Naive B cell (primary cell): Measurements from ENCODE around the gene KDM3B. TPM values are rescaled to one million over a fixed set of nuclear protein-coding genes. Genes with fewer than 3 reads are reported as not detected.
A peak's percentile ranks its signal among the peaks of the same experiment; 100 is the strongest.

Source experiments
- ATAC-seq, 2 donors: fragments of 150-1000 bp; cut with Tn5 transposase; 2 replicates each; pipeline ENCODE4 v1.10.0; 2021; ENCODE audit warnings: low read depth in 2 of 2, mild to moderate bottlenecking in 2 of 2, moderate library complexity in 2 of 2
- DNase-seq: peaks from one replicate; pipeline ENCODE4 v3.0.0; 2022
- H3K27ac Mint-ChIP-seq, 6 donors: one replicate each; pipeline ENCODE4 v1.8.0; 2020 to 2022; ENCODE audit warnings: mild to moderate bottlenecking in 6 of 6, mixed read lengths in 6 of 6, moderate library complexity in 5 of 6, inconsistent platforms in 2 of 6
- H3K27me3 Mint-ChIP-seq, 3 donors: one replicate each; pipeline ENCODE4 v1.8.0; 2021 to 2022; ENCODE audit warnings: mixed read lengths in 3 of 3, mild to moderate bottlenecking in 1 of 3
- H3K36me3 Mint-ChIP-seq, 2 donors: one replicate each; pipeline ENCODE4 v1.8.0; 2020 to 2022; ENCODE audit warnings: mixed read lengths in 2 of 2, inconsistent platforms in 1 of 2, mild to moderate bottlenecking in 1 of 2
- H3K4me1 Mint-ChIP-seq, 3 donors: one replicate each; pipeline ENCODE4 v1.8.0; 2020 to 2022; ENCODE audit warnings: mixed read lengths in 3 of 3, inconsistent platforms in 1 of 3, mild to moderate bottlenecking in 1 of 3, moderate library complexity in 1 of 3
- H3K4me3 Mint-ChIP-seq, 8 donors: one replicate each; pipeline ENCODE4 v1.8.0; 2020 to 2022; ENCODE audit warnings: mild to moderate bottlenecking in 8 of 8, mixed read lengths in 8 of 8, moderate library complexity in 8 of 8, inconsistent platforms in 2 of 8
- H3K9me3 Mint-ChIP-seq, 7 donors: one replicate each; pipeline ENCODE4 v1.8.0; 2020 to 2022; ENCODE audit warnings: mixed read lengths in 7 of 7, mild to moderate bottlenecking in 5 of 7, inconsistent platforms in 2 of 7, moderate library complexity in 1 of 7
- polyA plus RNA-seq, 6 donors: library from polyadenylated mRNA; unstranded; fragments of 300-500 nt; fragmentation: Illumina TruSeq; gene quantifications; one replicate each; pipeline ENCODE4 v1.2.3, GENCODE V29; 2021; ENCODE audit warnings: low read depth in 6 of 6

Gene KDM3B
- polyA plus RNA-seq, 6 donors from 2014 or later = 3.9 to 29.2 (median 18.3) TPM

- H3K4me1 Mint-ChIP-seq = peaks cover 41 to 60% (median 49%) of the 10 kb centered on the region in 3 donors
- H3K36me3 Mint-ChIP-seq = peaks cover 5% of the 10 kb centered on the region in 2 donors
- peak overlapping the region; percentile 91 to 97 (median 94) for H3K27ac Mint-ChIP-seq
- no peak for ATAC-seq
- no peaks in the 10 kb centered on the region for H3K27me3 Mint-ChIP-seq
- DNase-seq = no peak
- H3K9me3 Mint-ChIP-seq = peaks cover 0 to 7% (median 4%) of the 10 kb centered on the region in 7 donors
- peak overlapping the region; percentile 92 to 99 (median 94) for H3K4me3 Mint-ChIP-seq
Measured at GRCh38 chr5:138353560-138354080, 1.1 kb downstream of the KDM3B start.

DNA sequence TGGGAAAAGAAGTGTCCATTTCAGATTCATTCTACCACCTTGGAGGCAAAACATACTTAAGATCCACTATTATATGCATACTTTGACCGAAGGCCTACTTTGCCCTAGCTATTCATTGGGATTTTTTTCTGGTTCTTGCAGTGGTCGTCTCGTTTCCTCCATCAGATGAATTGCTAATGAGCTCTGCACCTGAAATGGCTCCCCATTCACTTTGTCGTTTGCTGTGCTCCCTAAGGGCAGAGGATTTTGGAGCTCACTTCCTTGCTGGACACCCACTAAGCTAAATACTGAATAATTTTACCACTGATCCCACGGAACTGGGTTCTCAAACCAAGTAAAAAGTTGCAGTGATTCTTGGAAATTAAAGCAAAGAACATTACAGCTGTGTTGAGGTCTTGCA lies 1.9 kb downstream of the KDM3B start:
- Mint-ChIP-seq H3K27ac (peak overlapping the region in 5 of 6 donors; percentile 91 to 97 (median 96)), H3K4me1 (peaks cover 41 to 63% (median 47%) of the 10 kb centered on the region in 3 donors), H3K9me3 (peaks cover 0 to 7% (median 4%) of the 10 kb centered on the region in 7 donors), H3K36me3 (peaks cover 5% of the 10 kb centered on the region in 2 donors), H3K27me3 (no peaks in the 10 kb centered on the region), H3K4me3 (peak overlapping the region; percentile 92 to 99 (median 94))
- no peak for DNase-seq
- ATAC-seq = no peak

DNA sequence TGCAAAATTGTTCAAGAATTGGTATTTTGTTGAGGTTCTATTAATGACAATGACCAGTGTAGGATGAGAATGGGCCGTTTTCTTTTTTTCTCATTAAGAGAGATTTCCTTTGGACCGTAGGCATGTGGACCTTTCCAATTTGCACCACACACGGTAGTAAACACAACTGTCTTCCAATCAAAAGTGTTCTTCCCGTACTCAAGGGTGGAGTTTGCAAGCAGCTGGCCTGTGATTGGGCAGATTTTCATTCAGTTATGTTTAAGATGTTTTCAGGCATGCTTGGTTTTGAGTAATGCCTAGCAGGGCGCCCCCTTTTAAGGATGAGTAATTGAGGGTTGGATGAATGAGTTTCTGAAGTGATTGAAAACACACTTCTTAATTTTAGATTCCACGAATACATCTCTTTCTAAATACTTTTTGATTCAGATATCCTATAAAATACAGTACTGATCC lies 2.5 kb downstream of the KDM3B start:
- peaks cover 39 to 66% (median 47%) of the 10 kb centered on the region in 3 donors for H3K4me1 Mint-ChIP-seq
- no peak for ATAC-seq
- peaks cover 5% of the 10 kb centered on the region in 2 donors for H3K36me3 Mint-ChIP-seq
- H3K9me3 Mint-ChIP-seq = peaks cover 0 to 7% (median 4%) of the 10 kb centered on the region in 7 donors
- H3K27me3 Mint-ChIP-seq = no peaks in the 10 kb centered on the region
- peak overlapping the region; percentile 34 to 97 (median 64) for H3K27ac Mint-ChIP-seq
- no peak for DNase-seq
- peak overlapping the region; percentile 92 to 99 (median 94) for H3K4me3 Mint-ChIP-seq

DNA sequence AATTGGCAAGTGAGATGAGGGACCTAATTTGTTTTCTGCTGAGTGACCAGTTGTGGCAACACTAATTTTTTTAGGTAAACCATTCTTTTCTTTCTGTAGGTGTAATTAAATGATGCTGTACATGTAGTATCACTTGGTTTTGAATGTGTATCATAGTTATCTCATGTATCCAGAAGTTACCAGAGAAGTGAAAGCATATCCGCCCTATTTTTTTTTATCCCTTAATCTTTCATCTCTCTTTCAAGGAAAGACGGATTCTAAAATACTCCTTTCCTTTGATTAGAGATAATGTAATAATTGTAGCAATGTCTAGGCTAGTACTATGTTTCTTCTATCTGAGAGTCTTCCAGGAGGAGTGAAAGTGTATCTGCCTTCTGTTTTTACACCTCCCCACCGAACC lies 7.1 kb downstream of the KDM3B start:
- Mint-ChIP-seq H3K27ac (no peak overlapping the region), H3K27me3 (no peaks in the 10 kb centered on the region), H3K4me1 (peaks cover 28 to 70% (median 44%) of the 10 kb centered on the region in 3 donors), H3K4me3 (peak overlapping the region in 1 of 8 donors; percentile 25), H3K36me3 (peaks cover 0 to 5% of the 10 kb centered on the region in 2 donors), H3K9me3 (no peaks in the 10 kb centered on the region)
- DNase-seq = no peak
- no peak for ATAC-seq

DNA sequence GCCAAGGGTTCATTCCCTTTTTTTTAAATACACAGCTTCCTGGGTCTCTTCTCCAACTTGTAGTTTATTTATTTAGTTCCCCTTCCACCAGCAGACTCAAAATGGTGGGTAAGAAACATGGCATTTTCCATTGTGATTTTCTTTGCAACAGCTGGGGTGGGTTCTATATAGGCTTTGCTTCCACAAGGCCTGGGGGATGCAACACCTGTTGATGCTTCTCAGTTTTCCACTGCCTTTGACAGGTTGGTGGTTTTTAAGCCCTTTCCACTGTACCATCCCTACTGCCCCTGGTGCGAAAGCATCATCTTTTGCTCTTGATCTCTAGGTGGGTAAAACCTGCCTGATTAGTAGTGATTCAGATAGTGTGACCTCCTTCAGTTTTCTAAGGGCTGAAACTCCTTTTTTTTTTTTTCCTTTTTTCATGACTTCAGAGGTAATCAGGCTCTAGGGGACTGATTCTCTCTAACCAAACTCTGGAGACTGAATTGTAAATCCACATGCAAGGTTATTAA lies 8.5 kb downstream of the KDM3B start:
- H3K27ac Mint-ChIP-seq = peak overlapping the region in 5 of 6 donors; percentile 35 to 76 (median 57)
- no peaks in the 10 kb centered on the region for H3K9me3 Mint-ChIP-seq
- no peak for ATAC-seq
- no peak for DNase-seq
- no peaks in the 10 kb centered on the region for H3K36me3 Mint-ChIP-seq
- H3K4me1 Mint-ChIP-seq = peaks cover 17 to 60% (median 31%) of the 10 kb centered on the region in 3 donors
- H3K4me3 Mint-ChIP-seq = peak overlapping the region in 5 of 8 donors; percentile 10 to 59 (median 20)
- H3K27me3 Mint-ChIP-seq = no peaks in the 10 kb centered on the region

DNA sequence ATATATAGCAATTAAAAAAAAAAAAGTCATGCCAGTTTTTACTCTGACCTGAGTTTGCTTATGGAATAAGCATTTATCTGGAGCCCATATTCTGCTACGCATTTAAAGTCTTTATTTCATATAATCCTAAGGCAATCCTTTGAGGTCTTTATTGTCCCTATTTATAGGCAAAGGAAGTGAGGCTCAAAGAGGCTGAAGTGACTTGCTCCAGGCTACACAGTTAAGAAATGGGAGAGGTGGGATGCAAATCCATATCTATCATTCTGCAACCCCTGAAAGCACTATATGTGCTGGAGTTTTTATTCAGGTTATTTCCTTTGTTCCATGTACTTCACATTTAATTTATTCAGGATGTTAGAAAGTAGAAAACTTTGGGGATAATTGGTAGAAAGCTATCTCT lies 12.1 kb downstream of the KDM3B start:
- ATAC-seq (no peak), DNase-seq (no peak)
- H3K27ac Mint-ChIP-seq = no peak overlapping the region
- H3K4me3 Mint-ChIP-seq = no peak overlapping the region
- no peaks in the 10 kb centered on the region for H3K27me3 Mint-ChIP-seq
- H3K36me3 Mint-ChIP-seq = no peaks in the 10 kb centered on the region
- H3K4me1 Mint-ChIP-seq = peaks cover 42 to 67% (median 51%) of the 10 kb centered on the region in 3 donors
- no peaks in the 10 kb centered on the region for H3K9me3 Mint-ChIP-seq

DNA sequence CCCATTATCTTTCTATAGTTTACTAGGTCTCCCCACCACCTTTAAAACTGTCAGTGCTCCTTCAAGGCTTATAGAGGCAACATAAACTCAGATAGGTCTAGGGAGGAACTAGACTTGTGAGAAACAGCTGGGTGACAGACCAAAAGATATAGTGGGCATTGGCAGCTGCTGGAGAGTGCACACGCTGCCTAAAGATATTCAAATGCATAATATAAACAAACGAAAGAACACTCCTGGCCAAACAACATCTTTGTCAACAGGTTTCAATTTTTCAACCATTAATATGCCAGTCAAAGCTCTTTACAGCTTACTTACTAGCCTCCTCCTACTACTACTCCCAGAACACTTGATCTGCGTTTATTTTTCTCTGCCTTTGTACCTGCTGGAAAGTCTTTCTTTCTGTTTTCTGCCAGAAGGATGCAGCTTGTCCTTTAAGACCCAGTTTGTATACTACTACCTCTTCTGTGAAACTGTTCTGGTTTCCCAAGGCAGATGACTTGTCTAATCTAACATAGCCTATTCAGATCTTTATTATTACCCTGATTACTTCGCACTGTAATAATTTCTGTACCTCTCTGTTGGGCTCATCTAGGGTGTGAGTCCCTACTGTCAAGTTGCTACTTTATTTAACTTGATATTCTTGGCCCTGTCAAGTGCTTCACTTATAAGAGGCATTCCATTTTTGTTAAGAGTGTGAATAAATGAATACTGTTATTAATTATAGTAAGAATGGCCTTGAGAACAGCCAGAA lies 14.3 kb downstream of the KDM3B start:
- DNase-seq = no peak
- no peaks in the 10 kb centered on the region for H3K36me3 Mint-ChIP-seq
- H3K27ac Mint-ChIP-seq = peak overlapping the region in 2 of 6 donors; percentile 54 to 72
- H3K4me3 Mint-ChIP-seq = peak overlapping the region in 1 of 8 donors; percentile 25
- H3K4me1 Mint-ChIP-seq = peaks cover 34 to 54% (median 42%) of the 10 kb centered on the region in 3 donors
- no peaks in the 10 kb centered on the region for H3K27me3 Mint-ChIP-seq
- H3K9me3 Mint-ChIP-seq = no peaks in the 10 kb centered on the region
- no peak for ATAC-seq

DNA sequence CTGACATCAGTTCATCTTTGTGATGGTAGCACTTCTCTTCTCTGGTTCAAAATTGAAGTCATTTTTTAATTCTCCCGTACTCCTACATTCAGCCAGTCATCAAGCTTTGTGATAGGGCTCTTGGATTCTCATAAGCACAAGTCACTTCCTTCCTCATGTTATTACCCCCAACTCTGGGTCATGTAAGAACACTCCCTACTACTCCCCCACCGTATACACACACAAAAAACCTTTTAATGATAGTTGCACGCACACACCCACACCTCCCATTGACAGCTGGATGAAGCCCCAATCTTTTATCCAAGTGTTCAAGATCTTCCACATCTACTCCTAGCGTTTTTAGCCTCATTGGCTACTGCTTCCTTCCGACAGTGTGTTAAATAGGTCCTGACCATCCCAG lies 16.8 kb downstream of the KDM3B start:
- H3K4me3 Mint-ChIP-seq = peak overlapping the region in 6 of 8 donors; percentile 35 to 82 (median 58)
- no peak for DNase-seq
- peak overlapping the region; percentile 6 to 88 (median 65) for H3K27ac Mint-ChIP-seq
- no peaks in the 10 kb centered on the region for H3K27me3 Mint-ChIP-seq
- peaks cover 31 to 47% (median 42%) of the 10 kb centered on the region in 3 donors for H3K4me1 Mint-ChIP-seq
- ATAC-seq = peak in 1 of 2 donors; percentile 33
- no peaks in the 10 kb centered on the region for H3K36me3 Mint-ChIP-seq
- H3K9me3 Mint-ChIP-seq = no peaks in the 10 kb centered on the region

- H3K27me3 Mint-ChIP-seq = no peaks in the 10 kb centered on the region
- DNase-seq = no peak
- peak overlapping the region; percentile 6 to 88 (median 52) for H3K27ac Mint-ChIP-seq
- no peaks in the 10 kb centered on the region for H3K36me3 Mint-ChIP-seq
- ATAC-seq = peak; percentile 67 to 74
- no peaks in the 10 kb centered on the region for H3K9me3 Mint-ChIP-seq
- H3K4me3 Mint-ChIP-seq = peak overlapping the region in 5 of 8 donors; percentile 35 to 82 (median 61)
- peaks cover 31 to 46% (median 39%) of the 10 kb centered on the region in 3 donors for H3K4me1 Mint-ChIP-seq
Measured at GRCh38 chr5:138369706-138370105, 17.2 kb downstream of the KDM3B start.

- DNase-seq (no peak), ATAC-seq (no peak)
- Mint-ChIP-seq H3K27ac (no peak overlapping the region), H3K4me3 (no peak overlapping the region), H3K36me3 (no peaks in the 10 kb centered on the region), H3K27me3 (no peaks in the 10 kb centered on the region), H3K9me3 (no peaks in the 10 kb centered on the region), H3K4me1 (peaks cover 31 to 43% (median 39%) of the 10 kb centered on the region in 3 donors)
Measured at GRCh38 chr5:138370537-138370936, 18.1 kb downstream of the KDM3B start.

- no peak for DNase-seq
- no peak overlapping the region for H3K27ac Mint-ChIP-seq
Measured at GRCh38 chr5:138371454-138371853, 19.0 kb downstream of the KDM3B start.

GRCh38 chr5:138372225-138372624 lies 19.7 kb downstream of the KDM3B start:
- no peak for DNase-seq
- ATAC-seq = no peak
- Mint-ChIP-seq H3K27me3 (no peaks in the 10 kb centered on the region), H3K4me3 (no peak overlapping the region), H3K9me3 (no peaks in the 10 kb centered on the region), H3K27ac (peak overlapping the region in 1 of 6 donors; percentile 20), H3K4me1 (peaks cover 20 to 32% (median 27%) of the 10 kb centered on the region in 3 donors), H3K36me3 (peaks cover 0 to 6% of the 10 kb centered on the region in 2 donors)

More at GRCh38 chr5:138371454-138371853, 19.0 kb downstream of the KDM3B start:
- Mint-ChIP-seq H3K4me3 (no peak overlapping the region), H3K9me3 (no peaks in the 10 kb centered on the region), H3K4me1 (peaks cover 23 to 37% (median 34%) of the 10 kb centered on the region in 3 donors), H3K27me3 (no peaks in the 10 kb centered on the region), H3K36me3 (no peaks in the 10 kb centered on the region)
- ATAC-seq = no peak

- peak overlapping the region in 2 of 6 donors; percentile 20 to 51 for H3K27ac Mint-ChIP-seq
- peaks cover 20 to 32% (median 26%) of the 10 kb centered on the region in 3 donors for H3K4me1 Mint-ChIP-seq
- no peaks in the 10 kb centered on the region for H3K27me3 Mint-ChIP-seq
- no peaks in the 10 kb centered on the region for H3K9me3 Mint-ChIP-seq
- ATAC-seq = no peak
- peaks cover 0 to 10% of the 10 kb centered on the region in 2 donors for H3K36me3 Mint-ChIP-seq
- no peak for DNase-seq
- no peak overlapping the region for H3K4me3 Mint-ChIP-seq
Measured at GRCh38 chr5:138372653-138373052, 20.2 kb downstream of the KDM3B start.
